ENCODE measurements around the gene OR4L1.

DNA sequence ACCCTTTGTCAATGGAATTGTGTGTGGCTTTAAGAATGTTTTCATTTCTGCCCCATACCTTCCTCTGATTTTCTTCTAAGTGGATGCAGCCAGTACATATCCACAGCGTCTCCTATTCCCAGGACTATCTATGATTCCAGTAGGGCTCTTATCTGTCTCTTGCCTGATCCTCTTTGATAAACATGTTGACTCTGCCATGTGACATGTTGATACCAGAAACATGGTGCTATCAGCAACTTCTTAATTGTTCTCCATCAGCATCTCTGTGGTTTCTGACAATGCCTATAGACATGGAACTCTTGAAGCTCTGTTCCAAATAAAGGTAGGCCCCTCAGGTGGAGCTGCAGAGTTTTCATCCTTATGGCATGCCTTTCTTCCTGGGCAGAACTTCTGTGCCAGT lies 11.6 kb upstream of the OR4L1 start:
- no peak for TF ChIP-seq YY1 (IDR thresholded peaks at IDR 0.05; ENCODE audit: insufficient read depth, insufficient read length)
- TF ChIP-seq ZNF274 (IDR thresholded peaks at IDR 0.05; ENCODE audit: low read depth, low read length) = no peak

All from NT2/D1 (cell line).